CD8-positive, alpha-beta memory T cell (primary cell): ENCODE data around the gene DMBT1. TPM values are rescaled to one million over a fixed set of nuclear protein-coding genes. Genes with fewer than 3 reads are reported as not detected.

ENCODE experiments used
- CTCF ChIA-PET: fragments of 350-600 bp; sonication (Branson Sonifier 250); formaldehyde crosslinking; loops from one replicate; lab custom pipeline; 2021; ENCODE audit warnings: antibody characterized with exemption; lab: Charles Lee
- POLR2A ChIA-PET: fragments of 350-600 bp; sonication (Branson Sonifier 250); formaldehyde crosslinking; loops from one replicate; lab custom pipeline; 2021; ENCODE audit warnings: antibody characterized with exemption; lab: Charles Lee
- DNase-seq, 5 donors: peaks; one replicate each; pipeline versions ENCODE4 v3.0.0 to v3.0.0-alpha.2; 2020 to 2022; ENCODE audit warnings: mixed read lengths in 1 of 5
- H3K27ac ChIP-seq: one replicate; pipeline ENCODE4 v1.7.0; 2013; ENCODE audit warnings: low read depth, mild to moderate bottlenecking, low read length, moderate library complexity
- H3K27me3 ChIP-seq: 2 replicates; pipeline ENCODE4 v1.7.0; 2013; ENCODE audit warnings: low read length, mild to moderate bottlenecking; ENCODE audit not compliant: insufficient read depth, poor library complexity, severe bottlenecking
- H3K36me3 ChIP-seq: 2 replicates; pipeline ENCODE4 v1.7.0; 2013; ENCODE audit warnings: mild to moderate bottlenecking, low read length, moderate library complexity; ENCODE audit not compliant: insufficient read depth
- H3K4me1 ChIP-seq: 2 replicates; pipeline ENCODE4 v1.7.0; 2013; ENCODE audit warnings: mild to moderate bottlenecking, low read length, moderate library complexity; ENCODE audit not compliant: insufficient read depth
- H3K4me3 ChIP-seq: 2 replicates; pipeline ENCODE4 v1.7.0; 2013; ENCODE audit warnings: mild to moderate bottlenecking, low read length
- H3K9me3 ChIP-seq: 2 replicates; pipeline ENCODE4 v1.7.0; 2013; ENCODE audit warnings: mild to moderate bottlenecking, low read length
- H3K27ac Mint-ChIP-seq, 8 donors: one replicate each; pipeline ENCODE4 v1.8.0; 2020 to 2021; ENCODE audit warnings: mixed read lengths in 8 of 8, mild to moderate bottlenecking in 6 of 8, inconsistent platforms in 3 of 8, moderate library complexity in 3 of 8
- H3K27me3 Mint-ChIP-seq, 2 donors: one replicate each; pipeline ENCODE4 v1.8.0; 2020 to 2021; ENCODE audit warnings: mixed read lengths in 2 of 2, mild to moderate bottlenecking in 1 of 2, moderate library complexity in 1 of 2
- H3K36me3 Mint-ChIP-seq, 3 donors: one replicate each; pipeline ENCODE4 v1.8.0; 2020 to 2021; ENCODE audit warnings: mixed read lengths in 3 of 3, inconsistent platforms in 1 of 3, mild to moderate bottlenecking in 1 of 3
- H3K4me1 Mint-ChIP-seq, 3 donors: one replicate each; pipeline ENCODE4 v1.8.0; 2020 to 2021; ENCODE audit warnings: mixed read lengths in 3 of 3, inconsistent platforms in 1 of 3, mild to moderate bottlenecking in 1 of 3
- H3K4me3 Mint-ChIP-seq, 7 donors: one replicate each; pipeline ENCODE4 v1.8.0; 2020 to 2021; ENCODE audit warnings: mixed read lengths in 7 of 7, mild to moderate bottlenecking in 6 of 7, moderate library complexity in 4 of 7, inconsistent platforms in 2 of 7
- H3K9me3 Mint-ChIP-seq, 5 donors: one replicate each; pipeline ENCODE4 v1.8.0; 2020 to 2022; ENCODE audit warnings: mixed read lengths in 5 of 5, mild to moderate bottlenecking in 3 of 5, moderate library complexity in 2 of 5, inconsistent platforms in 1 of 5
- polyA plus RNA-seq: library from polyadenylated mRNA; unstranded; fragments of 300-500 nt; fragmentation: Illumina TruSeq; gene quantifications from one replicate; pipeline ENCODE4 v1.2.3, GENCODE V29; 2021
- total RNA-seq, 2 experiments: library from RNA; stranded (reverse); gene quantifications; one replicate each; pipeline ENCODE4 v1.2.3, GENCODE V29; 2021

The DMBT1 gene
- total and polyA plus RNA-seq, 3 experiments from 2014 or later: not detected

DNA sequence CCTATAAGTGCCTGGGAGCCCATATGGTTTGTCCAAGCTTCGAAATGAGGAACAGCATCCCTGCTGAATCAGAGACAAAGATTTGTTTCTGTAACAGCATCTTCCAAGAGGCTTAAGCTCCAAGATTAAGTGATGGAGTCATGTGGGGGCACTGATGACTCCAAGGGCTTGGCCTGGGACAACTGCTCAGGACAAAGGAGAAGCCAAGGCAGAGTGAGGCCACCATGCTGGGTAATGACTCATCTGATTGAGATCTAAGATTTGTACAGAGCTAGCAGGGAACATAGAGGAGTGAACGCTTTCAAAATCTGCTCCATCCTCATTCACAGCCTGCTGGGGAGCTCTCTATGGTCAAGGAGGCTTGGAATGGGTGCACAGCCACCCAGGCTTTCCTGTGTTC lies 89.8 kb downstream of the DMBT1 start:
- H3K27ac ChIP-seq: no peak overlapping the region
- H3K27me3 Mint-ChIP-seq: peaks cover 21 to 43% of the 10 kb centered on the region in 2 donors
- no peaks in the 10 kb centered on the region for H3K4me1 ChIP-seq
- H3K9me3 ChIP-seq: no peaks in the 10 kb centered on the region
- H3K9me3 Mint-ChIP-seq: peaks cover 0 to 5% (median 3%) of the 10 kb centered on the region in 5 donors
- CTCF ChIA-PET: no interaction called here
- H3K27ac Mint-ChIP-seq: no peak overlapping the region
- H3K36me3 Mint-ChIP-seq: no peaks in the 10 kb centered on the region
- H3K36me3 ChIP-seq: no peaks in the 10 kb centered on the region
- H3K27me3 ChIP-seq: no peaks in the 10 kb centered on the region
- no peak for DNase-seq
- POLR2A ChIA-PET: no interaction called here
- no peak overlapping the region for H3K4me3 Mint-ChIP-seq
- H3K4me3 ChIP-seq: no peak overlapping the region
- H3K4me1 Mint-ChIP-seq: no peaks in the 10 kb centered on the region

DNA sequence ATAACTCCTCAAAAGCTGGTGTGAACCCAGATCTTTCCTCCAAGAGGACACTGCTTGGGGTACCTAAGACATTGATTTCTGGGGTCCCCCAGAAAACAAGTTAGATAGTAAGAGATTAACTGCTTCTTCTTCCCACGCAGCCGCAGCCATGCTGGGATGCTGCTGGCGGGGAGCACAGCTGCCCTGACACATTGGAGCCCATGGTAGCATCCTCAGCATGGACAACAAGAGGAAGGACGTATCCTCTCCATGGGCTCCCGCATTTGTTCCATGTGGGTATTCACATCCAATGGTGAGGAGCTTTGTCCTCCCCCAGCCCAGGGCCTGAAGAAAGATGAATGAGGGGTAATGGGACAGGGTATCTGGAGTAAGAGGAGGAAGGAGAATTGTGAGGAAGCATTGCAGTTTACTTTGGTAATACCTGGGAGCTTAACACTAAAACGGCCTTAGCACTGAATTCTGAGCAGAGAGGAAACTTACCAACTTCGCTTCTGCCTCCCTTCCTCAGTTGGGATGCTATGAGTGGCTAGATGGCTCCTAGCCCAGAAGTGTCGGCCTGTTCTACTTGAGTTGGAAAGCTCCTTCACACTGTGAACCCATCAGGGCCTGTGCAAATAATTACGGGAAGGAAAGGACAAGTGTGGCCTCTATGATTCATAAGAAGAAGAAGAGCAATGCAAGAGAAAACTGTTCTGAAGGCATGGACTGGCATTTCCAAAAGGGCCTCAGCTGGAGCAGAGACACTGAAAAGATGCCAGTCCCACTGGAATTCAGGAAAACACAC lies 95.2 kb downstream of the DMBT1 start:
- H3K4me3 ChIP-seq: no peak overlapping the region
- no peak for DNase-seq
- Mint-ChIP-seq H3K4me1 (no peaks in the 10 kb centered on the region), H3K27me3 (peaks cover 13 to 37% of the 10 kb centered on the region in 2 donors), H3K36me3 (no peaks in the 10 kb centered on the region), H3K4me3 (no peak overlapping the region), H3K9me3 (peaks cover 0 to 5% (median 3%) of the 10 kb centered on the region in 5 donors), H3K27ac (no peak overlapping the region)
- H3K27ac ChIP-seq: no peak overlapping the region
- H3K36me3 ChIP-seq: no peaks in the 10 kb centered on the region
- no peaks in the 10 kb centered on the region for H3K4me1 ChIP-seq
- H3K9me3 ChIP-seq: no peaks in the 10 kb centered on the region
- POLR2A ChIA-PET: no interaction called here
- H3K27me3 ChIP-seq: no peaks in the 10 kb centered on the region
- CTCF ChIA-PET: no interaction called here

DNA sequence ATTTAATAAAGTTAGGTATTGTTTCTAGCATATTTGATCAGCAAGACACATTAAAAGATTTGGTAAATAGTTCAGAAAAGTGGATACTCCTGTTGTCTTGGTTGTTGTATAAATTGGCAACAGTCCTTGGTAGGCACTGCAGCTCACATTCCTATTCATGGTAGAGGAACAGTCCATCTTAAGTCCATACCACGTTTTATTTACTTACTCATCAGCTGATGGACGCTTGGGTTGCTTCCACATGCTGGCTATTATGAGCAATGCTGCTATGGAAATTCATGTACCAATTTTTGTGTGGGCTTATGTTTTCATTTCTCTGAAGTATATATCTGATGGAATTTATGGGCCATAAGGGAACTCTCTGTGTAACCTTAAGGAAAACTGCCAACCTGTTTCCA lies 95.8 kb downstream of the DMBT1 start:
- Histone ChIP-seq H3K36me3 (no peaks in the 10 kb centered on the region), H3K27ac (no peak overlapping the region), H3K9me3 (no peaks in the 10 kb centered on the region), H3K27me3 (no peaks in the 10 kb centered on the region), H3K4me1 (no peaks in the 10 kb centered on the region), H3K4me3 (no peak overlapping the region)
- peaks cover 8 to 33% of the 10 kb centered on the region in 2 donors for H3K27me3 Mint-ChIP-seq
- DNase-seq: no peak
- ChIA-PET CTCF (no interaction called here), POLR2A (no interaction called here)
- no peaks in the 10 kb centered on the region for H3K36me3 Mint-ChIP-seq
- no peak overlapping the region for H3K4me3 Mint-ChIP-seq
- peaks cover 0 to 5% (median 3%) of the 10 kb centered on the region in 5 donors for H3K9me3 Mint-ChIP-seq
- no peak overlapping the region for H3K27ac Mint-ChIP-seq
- no peaks in the 10 kb centered on the region for H3K4me1 Mint-ChIP-seq

DNA sequence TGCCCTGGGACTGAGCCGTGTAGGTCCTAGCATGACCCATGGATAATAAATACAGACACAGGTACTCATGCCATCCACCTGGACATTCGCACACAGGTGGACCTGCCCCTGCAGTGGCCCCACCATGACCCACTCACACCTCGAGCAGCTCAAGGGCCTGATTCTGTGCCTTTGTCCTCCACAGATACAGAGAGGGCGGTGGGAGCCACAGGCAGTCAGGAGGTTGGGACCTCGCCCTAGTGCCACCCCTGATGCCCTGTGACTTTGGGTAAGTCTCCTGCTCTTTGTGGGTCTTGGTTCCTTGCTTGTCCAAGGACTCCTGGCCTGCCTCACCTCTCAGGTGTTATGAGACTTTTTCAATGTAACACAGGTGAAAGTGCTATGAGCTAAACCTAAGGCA lies 96.2 kb downstream of the DMBT1 start:
- no peak overlapping the region for H3K4me3 Mint-ChIP-seq
- no peak overlapping the region for H3K27ac ChIP-seq
- CTCF ChIA-PET: no interaction called here
- H3K36me3 Mint-ChIP-seq: no peaks in the 10 kb centered on the region
- H3K27me3 ChIP-seq: no peaks in the 10 kb centered on the region
- H3K4me1 Mint-ChIP-seq: no peaks in the 10 kb centered on the region
- no peaks in the 10 kb centered on the region for H3K9me3 ChIP-seq
- H3K4me3 ChIP-seq: no peak overlapping the region
- DNase-seq: no peak
- H3K36me3 ChIP-seq: no peaks in the 10 kb centered on the region
- peaks cover 0 to 4% (median 3%) of the 10 kb centered on the region in 5 donors for H3K9me3 Mint-ChIP-seq
- H3K4me1 ChIP-seq: no peaks in the 10 kb centered on the region
- no peak overlapping the region for H3K27ac Mint-ChIP-seq
- H3K27me3 Mint-ChIP-seq: peaks cover 7 to 31% of the 10 kb centered on the region in 2 donors
- POLR2A ChIA-PET: no interaction called here

DNA sequence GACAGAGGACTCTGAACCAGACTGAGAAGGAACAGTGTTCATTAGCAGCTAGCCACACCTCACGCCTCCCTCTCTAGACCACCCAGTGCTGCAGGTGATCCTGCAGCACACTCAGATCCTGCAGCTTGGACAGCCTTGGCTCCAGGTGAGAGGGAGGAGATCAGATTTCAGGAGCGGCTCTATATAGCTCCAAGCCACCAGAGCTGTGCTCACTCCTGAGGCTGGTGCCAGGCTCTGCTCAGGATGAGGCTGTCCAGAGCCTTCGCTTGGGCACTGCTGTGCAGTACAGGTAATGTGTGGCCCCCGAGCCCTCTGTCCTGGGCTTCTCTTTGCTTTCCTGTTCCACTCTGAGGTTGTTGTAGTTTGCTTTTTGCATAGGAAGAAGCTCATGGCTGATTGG lies 96.7 kb downstream of the DMBT1 start:
- H3K4me1 Mint-ChIP-seq: no peaks in the 10 kb centered on the region
- Histone ChIP-seq H3K4me1 (no peaks in the 10 kb centered on the region), H3K36me3 (no peaks in the 10 kb centered on the region), H3K9me3 (no peaks in the 10 kb centered on the region), H3K27me3 (no peaks in the 10 kb centered on the region), H3K27ac (no peak overlapping the region), H3K4me3 (no peak overlapping the region)
- ChIA-PET CTCF (no interaction called here), POLR2A (no interaction called here)
- H3K4me3 Mint-ChIP-seq: no peak overlapping the region
- peaks cover 0 to 4% (median 0%) of the 10 kb centered on the region in 5 donors for H3K9me3 Mint-ChIP-seq
- no peaks in the 10 kb centered on the region for H3K36me3 Mint-ChIP-seq
- H3K27me3 Mint-ChIP-seq: peaks cover 6 to 28% of the 10 kb centered on the region in 2 donors
- no peak overlapping the region for H3K27ac Mint-ChIP-seq
- no peak for DNase-seq

DNA sequence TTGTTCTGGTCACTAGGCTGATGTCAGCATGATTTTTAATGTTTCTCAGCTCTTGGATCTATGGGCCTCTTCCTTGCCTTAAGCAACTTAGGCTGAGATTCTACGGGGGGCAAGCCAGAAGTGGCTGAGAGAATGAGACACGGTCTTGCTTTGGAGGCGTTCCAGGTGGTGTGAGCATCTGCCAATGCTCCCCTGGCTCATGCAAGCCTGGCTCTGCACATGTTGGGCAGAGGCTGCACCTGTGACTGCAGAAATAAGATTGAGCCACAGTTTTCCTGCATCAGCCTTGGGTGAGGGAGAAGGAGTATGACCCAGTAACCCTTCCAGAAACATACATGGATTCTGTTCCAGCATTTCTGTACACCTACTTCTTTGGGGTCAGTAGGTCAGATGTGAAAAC lies 97.2 kb downstream of the DMBT1 start:
- H3K9me3 ChIP-seq: no peaks in the 10 kb centered on the region
- H3K36me3 Mint-ChIP-seq: no peaks in the 10 kb centered on the region
- no peak overlapping the region for H3K4me3 ChIP-seq
- peaks cover 0 to 4% (median 0%) of the 10 kb centered on the region in 5 donors for H3K9me3 Mint-ChIP-seq
- H3K36me3 ChIP-seq: no peaks in the 10 kb centered on the region
- peaks cover 7 to 29% of the 10 kb centered on the region in 2 donors for H3K27me3 Mint-ChIP-seq
- H3K27ac ChIP-seq: no peak overlapping the region
- DNase-seq: no peak
- H3K4me1 Mint-ChIP-seq: no peaks in the 10 kb centered on the region
- ChIA-PET CTCF (no interaction called here), POLR2A (no interaction called here)
- no peak overlapping the region for H3K27ac Mint-ChIP-seq
- H3K4me3 Mint-ChIP-seq: no peak overlapping the region
- no peaks in the 10 kb centered on the region for H3K27me3 ChIP-seq
- no peaks in the 10 kb centered on the region for H3K4me1 ChIP-seq

DNA sequence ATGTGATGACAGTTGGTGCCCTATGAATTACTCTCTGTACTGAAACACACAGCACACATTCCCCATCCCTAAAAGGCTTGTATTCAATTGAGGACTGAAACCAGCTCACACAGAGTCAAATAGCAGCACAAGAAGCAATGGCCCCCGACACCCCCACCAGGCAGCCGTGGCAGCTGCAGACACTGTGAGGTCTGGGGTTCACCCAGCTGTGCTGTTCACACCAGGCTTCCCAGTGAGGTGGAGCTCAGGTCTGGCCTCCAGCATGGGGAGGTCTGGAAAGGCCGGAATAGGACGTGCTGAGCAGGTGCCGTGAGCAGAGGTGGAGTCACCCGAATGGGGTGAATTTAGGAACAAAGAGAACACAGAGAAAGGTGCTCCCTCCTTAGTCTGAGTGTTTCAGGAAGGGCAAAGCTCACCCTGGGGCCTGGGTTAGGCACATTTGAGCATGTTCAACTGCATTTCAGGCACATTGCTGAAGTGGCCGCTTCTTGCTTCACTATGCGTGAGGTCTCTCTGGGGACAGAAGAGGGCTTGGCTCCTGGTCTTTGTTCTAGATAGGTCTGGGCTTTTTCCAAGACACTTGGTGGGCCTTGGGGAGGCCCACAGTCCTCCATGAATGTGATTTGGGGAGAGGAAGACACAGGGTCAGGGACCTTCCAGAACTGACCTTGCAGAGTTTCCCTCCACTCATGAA lies 97.9 kb downstream of the DMBT1 start:
- CTCF ChIA-PET: no interaction called here
- Histone ChIP-seq H3K27ac (no peak overlapping the region), H3K4me3 (no peak overlapping the region), H3K9me3 (no peaks in the 10 kb centered on the region), H3K36me3 (no peaks in the 10 kb centered on the region), H3K27me3 (no peaks in the 10 kb centered on the region), H3K4me1 (no peaks in the 10 kb centered on the region)
- Mint-ChIP-seq H3K4me1 (no peaks in the 10 kb centered on the region), H3K9me3 (no peaks in the 10 kb centered on the region), H3K4me3 (no peak overlapping the region), H3K36me3 (no peaks in the 10 kb centered on the region), H3K27ac (no peak overlapping the region), H3K27me3 (peaks cover 7 to 25% of the 10 kb centered on the region in 2 donors)
- no peak for DNase-seq
- POLR2A ChIA-PET: no interaction called here

DNA sequence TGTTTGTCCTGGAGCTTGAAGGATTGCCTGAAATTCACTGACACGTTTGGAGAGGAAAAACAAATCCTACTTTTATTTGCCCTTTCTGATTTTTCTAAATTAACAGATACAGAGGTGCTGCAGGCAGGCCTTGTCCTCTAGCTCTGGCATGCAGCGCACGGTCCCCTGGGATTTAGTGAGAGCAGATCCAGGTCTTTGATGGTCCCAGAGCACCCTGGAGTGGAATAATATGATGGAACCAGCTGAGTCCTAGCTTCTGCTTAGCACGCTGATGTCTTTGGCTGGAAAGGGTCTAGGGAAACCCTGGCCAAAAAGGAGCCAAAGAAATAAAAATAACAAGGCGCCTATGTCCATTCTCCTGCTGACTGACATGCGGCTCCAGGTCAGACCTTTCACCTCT lies 98.6 kb downstream of the DMBT1 start:
- Histone ChIP-seq H3K27me3 (no peaks in the 10 kb centered on the region), H3K36me3 (no peaks in the 10 kb centered on the region), H3K27ac (no peak overlapping the region), H3K4me1 (no peaks in the 10 kb centered on the region), H3K9me3 (no peaks in the 10 kb centered on the region), H3K4me3 (no peak overlapping the region)
- Mint-ChIP-seq H3K9me3 (no peaks in the 10 kb centered on the region), H3K4me3 (no peak overlapping the region), H3K27ac (no peak overlapping the region), H3K36me3 (no peaks in the 10 kb centered on the region), H3K27me3 (peaks cover 11 to 30% of the 10 kb centered on the region in 2 donors), H3K4me1 (no peaks in the 10 kb centered on the region)
- ChIA-PET CTCF (no interaction called here), POLR2A (no interaction called here)
- DNase-seq: no peak
